ENCODE measurements around the gene PI4KA.
"Not testable (repeated sequence)": the region's sequence is repeated elsewhere in the genome, so short reads cannot be mapped to it uniquely, and the experiment has no call there.

PI4KA gene

DNA sequence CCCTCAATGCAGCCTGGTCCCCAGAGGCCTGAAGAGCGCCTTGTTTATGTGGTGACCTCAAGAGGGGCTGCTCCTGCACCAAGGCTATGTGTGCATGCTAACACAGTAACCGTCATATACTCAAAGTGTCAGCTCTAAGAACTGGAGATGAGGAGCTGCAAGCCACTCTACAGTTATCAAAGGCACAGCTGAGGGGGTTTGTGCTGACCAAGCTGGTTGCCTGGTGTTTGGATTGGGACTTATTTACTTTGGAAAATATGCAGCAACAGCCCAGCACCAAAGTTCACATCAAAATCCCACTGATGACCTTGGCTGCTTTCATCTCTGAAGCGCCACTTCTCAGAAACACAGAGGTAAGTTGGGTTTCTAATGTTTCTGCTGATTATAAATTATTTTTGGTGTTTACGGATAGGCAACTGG lies 84.8 kb downstream of the PI4KA start, which contains the start of gene SERPIND1:
Gene SERPIND1 (plus strand): TSS at position 321 of the 420 bp plus-strand sequence. CDS start 5,200 bp downstream, outside the sequence.
- no peak for DNase-seq

DNA sequence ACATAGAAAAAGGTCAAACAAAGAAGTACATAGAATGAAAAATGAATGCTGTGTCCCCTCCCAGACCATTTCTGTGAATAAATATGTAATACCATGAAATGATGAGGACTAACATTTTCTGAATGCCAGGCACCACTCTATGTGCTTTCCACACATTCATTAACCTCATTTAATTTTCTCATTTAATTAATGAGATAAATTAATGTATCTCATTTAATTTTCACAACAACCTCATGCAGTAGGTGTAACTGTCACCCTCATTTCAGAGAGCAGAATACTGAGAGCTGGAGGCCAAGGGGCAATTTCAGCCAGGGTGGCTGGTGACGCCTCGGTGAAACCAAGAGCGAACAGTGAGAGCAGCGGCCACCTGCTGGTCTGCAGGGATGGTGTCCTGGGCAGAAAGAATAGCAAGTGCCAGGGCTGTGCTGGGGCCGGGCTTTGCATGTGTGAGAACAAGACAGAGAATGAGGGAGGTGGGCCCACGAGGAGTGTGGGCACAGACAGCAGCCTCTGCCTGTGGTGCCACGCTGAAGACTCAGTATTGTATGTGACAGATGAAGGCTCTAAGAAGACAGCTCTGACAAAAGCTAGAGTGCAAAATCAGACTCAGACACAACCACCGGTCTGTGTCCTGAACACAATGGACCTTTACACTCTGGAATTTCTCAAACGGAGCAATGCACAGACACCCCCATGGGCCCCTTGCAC lies 86.5 kb downstream of the PI4KA start:
- DNase-seq, result no peak

DNA sequence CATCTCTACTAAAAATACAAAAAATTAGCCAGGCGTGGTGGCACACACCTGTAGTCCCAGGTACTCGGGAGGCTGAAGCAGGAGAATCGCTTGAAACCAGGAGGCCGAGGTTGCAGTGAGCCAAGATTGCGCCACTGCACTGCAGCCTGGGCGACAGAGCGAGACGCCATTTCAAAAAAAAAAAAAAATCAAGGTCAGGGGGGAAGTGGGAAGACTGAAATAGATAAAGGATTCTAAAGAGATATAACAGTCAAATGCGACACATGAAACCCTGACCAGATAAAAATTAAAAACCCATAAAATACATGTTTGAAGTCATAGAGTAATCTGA lies 89.2 kb downstream of the PI4KA start:
- not testable (repeated sequence) for DNase-seq

DNA sequence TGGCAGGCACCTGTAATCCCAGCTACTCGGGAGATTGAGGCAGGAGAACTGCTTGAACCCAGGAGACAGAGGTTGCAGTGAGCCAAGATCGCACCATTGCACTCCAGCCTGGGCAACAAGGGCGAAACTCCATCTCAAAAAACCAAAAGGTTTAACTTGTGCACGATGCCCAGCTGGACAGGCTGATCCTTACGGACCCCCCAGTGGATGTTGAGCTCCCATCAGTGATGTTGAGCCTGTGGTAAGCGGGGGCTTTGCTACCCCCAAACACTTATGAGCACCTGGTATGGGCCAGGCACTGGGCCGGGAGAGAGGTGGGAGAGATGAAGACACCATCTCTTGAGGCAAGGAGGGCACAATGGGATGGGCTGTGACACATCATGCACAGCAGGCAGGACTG lies 92.1 kb downstream of the PI4KA start:
- no peak for DNase-seq

DNA sequence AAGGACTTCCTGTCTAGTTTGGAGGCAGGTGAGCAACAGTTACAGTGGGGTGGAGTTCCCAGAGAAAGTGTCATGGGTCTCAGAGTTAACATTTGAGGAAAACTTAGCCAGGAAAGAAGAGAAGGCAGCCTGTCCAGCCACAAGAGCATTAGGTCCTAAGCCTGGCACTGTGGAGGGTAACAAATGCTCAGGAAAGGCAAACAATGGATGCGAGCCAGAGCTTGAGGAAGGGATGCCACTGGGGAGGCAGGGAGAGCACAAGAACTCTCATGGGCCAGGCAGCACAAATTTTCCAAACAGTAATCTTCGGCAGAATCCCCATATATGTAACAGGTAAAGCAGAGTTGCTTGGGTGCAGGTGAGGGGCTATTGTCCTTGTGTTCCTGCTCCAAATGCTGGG lies 92.7 kb downstream of the PI4KA start:
- DNase-seq, result no peak

DNA sequence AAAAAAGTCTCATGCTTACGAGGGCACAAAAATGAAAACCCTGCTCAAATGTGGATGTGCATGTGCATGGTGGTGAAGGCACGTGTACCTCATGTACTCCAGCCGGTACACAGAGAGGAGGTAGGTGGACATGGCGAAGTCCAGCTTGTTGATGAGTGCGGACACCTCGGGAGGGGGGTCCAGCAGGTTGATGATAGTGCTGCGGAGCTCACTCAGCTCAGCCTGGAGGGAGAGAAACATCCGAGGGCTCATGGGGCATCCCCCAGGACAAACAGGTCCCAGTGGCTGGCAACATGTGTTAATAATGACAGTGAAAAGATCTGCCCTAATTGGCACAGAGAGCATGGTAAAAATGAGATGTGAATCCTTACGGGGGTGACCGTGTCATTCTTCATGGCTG lies 93.9 kb downstream of the PI4KA start:
- DNase-seq, result no peak

DNA sequence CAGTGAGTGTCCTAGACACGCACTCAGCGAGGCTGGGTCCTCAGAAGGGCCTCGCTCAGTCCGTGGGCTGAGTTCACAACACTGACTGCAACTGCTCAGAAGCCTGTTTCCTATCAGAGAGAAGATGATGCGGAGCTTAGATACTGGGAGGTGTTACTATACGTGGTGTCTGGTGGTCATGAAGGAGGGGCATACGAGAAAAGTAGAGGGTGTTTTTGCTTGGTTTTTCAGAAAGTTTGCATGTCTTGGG lies 94.2 kb downstream of the PI4KA start:
- DNase-seq, result no peak

DNA sequence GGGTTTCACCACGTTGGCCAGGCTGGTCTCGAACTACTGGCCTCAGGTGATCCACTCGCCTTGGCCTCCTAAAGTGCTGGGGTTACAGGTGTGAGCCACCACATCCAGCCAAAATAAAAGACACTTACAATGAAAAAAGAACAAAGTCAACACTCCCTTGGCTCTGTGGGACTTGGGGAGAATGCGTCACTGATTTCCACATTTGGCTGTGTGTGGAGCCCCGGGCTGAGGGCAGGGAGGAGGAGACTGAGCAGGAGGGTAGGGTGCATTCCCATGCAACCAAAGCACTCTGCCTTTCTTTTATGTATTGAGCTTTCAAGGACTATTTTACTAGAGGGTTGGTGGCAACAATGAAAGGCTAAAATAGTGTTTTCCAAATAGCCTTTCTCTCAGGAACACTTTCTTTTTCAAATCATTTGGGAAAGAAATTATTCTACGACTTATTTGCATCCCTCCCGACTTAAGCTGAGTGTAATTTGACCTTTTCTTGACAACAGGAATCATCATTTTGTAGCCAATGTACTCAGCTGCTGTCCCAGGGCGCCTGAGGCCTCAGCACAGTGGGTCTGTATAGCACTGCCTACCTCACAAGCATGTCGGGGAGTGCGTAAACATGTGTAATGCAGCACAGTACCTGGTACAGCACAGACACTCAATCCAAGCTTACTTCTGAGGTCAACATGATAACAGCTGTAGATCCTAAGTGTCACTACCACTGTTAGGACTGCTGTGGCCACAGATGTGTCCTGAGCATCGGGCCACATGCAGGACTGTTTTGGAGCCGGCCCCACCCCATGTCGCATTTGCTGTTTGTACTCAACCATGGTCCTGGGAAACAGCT lies 94.8 kb downstream of the PI4KA start:
- DNase-seq, result no peak

DNA sequence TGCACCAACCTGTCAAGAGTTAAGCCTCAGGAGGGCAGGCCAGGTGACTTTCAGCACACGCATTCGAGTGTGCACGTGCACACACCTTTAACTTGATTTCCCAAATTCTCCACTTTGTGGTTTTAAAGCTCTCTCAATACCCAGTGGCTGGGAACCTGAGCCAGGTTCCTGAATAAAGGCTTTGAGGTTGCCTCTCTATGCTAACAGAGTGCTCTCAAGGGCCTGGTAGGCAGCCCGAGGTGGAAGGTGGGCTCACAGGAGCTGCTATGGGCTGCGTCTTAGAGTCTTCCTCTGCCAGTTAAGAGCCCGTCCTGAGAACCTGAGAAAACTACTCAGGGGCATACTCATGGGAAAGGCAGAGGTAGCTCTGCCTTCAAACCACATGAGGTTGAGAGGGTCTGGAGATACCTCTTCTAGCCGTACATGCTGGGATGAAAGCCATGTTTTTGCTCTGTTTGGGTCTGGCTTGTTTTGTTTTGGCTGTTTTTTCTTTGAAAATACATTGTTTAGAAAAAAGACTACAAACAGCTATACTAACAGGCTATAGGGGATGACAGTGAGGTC lies 96.3 kb downstream of the PI4KA start:
- no peak for DNase-seq

DNA sequence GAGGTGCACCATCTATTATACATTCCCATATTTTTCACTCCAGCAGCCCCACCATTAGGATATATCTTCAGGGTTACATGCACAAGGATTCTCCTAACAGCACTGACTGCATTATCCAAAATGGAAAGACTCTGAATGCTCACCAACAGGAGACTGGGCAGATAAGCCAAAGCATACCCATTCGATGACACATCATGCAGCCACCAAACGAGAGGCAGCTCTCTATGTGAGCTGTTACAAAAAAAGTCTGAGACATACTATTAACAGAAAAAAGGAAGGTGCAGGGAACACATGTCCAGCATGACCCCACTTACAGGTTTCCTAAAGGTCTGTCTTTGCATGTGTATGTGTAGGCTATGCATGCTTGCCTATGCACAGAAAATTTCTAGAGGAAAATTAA lies 97.1 kb downstream of the PI4KA start:
- no peak for DNase-seq

DNA sequence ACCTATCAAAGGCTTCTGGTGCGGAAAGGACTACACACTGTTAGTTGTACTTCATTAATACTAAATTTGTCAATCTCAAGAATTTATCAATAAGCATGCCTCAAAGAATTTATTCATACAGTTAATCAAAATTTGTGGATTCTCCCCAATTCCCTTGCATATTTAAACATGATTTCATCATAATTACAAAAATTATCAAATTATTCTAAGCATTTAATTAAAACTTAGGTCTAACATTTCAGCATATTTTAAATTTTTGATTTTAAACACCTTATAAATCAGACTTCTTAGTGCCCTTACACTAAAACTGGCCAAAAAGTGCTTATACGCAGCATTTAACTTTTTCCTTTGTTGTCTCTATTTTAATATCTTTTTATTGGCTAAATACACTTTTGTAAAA lies 98.5 kb downstream of the PI4KA start:
- no peak for DNase-seq

DNA sequence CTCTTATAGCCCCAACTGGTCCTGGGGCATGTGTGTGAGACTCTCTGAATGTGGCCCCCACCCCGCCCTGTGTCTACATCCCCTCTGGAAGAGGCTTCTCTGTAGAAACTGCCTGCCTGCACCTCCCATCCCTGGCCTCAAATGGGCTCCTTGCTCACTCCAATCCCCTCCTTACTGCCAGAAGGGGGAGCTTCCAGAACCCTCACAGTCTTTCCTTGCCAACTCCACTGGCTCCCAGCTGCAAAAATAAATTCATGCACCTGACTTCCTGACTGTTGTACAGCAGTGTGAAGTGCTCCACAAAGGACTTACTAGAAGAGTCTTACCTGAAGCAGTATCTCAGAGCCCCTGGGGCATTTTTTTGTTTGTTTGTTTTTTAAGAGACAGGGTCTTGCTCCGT lies 99.9 kb downstream of the PI4KA start:
- peak; percentile 51 for DNase-seq

DNA sequence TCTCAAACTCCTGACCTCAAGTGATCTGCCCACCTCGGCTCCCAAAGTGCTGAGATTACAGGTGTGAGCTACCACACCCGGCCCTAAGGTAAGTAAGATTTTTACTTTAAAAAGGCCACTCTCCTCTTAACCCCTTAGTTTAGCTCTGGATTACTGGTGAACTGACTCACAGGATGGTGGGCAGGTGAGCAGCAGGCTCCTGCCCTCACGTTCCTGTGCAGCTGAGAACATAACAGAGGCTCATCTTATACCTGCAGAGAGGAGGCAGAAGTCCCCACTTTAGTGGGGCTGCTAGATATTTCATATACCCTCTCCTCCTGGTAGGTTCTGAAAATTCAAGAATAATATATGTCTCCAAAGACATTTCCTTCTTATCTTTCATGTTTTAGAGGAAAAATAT lies 101.8 kb downstream of the PI4KA start:
- DNase-seq, result no peak

DNA sequence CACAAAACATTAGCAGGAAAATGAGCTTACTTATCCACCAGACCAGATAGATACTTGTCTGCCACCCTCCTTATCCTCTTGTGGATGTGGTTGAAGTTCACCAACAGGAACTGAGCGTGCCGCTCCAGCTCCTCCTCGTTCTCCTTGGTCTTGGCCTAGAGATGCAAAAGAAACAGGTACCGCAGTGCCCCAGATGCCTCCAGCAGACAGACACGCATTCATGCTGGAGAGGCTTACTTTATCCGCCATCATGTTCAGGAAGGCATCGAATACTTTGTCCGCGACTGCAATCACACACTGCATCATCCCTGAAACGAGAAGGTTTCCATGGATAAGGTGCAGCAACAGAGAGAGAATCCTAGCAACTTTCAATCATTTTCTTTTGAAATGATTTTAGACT lies 105.7 kb downstream of the PI4KA start:
- DNase-seq, result no peak

DNA sequence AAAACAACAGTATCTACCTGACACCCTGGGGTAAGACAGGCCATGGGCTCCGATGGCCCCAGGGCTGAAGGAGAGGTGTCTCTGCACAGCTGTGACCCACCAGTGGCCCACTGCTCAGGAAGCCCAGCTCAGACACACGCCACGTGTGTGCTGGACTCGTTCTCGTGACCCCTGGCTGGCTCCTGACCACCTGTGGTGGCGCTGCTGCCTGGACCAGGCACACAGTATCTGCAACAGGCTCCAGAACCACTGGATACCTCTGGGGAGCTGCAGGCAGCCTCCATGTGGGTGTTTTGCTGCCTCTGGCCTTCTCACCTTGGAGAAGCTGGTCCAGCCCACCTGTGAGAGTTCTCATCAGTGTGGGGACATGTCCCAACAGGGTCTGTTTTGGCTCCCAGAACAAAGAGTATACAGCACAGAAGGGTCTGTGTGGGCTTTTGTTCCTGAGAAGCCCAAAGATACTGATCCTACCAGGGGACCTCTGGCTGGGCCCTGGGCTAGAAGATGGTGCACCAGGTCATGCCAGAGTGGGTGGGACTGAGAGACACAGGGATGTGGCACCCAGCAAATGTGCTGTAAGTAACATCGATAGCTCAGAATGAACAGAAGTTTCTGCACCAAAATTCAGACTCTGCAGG lies 106.4 kb downstream of the PI4KA start:
- no peak for DNase-seq

DNA sequence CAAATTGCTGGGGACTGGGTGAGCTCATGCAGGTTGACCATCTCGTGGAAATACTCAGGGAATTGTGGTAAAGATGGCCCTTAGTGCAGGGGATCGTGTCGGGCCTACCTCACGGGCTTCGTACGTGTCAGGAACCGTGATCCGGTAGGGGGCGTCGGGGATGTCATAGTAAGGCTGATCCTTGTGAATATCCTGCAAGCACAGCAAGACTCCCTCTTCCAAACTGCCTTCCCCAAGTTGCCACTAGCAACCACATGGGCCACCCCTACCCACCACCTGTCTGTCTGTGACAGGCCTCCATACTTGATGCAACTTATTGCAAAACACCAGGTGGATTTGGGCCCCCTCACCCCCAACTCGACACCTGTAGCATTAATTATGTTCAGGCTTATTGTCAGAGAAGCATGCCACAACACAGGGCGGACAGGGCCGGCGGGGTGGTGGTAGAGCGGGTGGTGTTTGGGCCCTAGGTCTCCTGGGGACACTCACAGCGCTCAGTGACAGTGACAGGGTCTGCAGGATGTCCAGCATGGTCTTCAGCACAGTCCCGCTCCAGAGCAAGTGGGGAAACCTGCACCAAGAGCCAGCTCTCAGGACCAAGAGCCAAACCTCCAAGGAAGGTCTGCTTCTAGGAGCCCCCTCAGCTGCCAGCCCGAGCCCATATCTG lies 107.3 kb downstream of the PI4KA start:
- DNase-seq, result peak; percentile 34

DNA sequence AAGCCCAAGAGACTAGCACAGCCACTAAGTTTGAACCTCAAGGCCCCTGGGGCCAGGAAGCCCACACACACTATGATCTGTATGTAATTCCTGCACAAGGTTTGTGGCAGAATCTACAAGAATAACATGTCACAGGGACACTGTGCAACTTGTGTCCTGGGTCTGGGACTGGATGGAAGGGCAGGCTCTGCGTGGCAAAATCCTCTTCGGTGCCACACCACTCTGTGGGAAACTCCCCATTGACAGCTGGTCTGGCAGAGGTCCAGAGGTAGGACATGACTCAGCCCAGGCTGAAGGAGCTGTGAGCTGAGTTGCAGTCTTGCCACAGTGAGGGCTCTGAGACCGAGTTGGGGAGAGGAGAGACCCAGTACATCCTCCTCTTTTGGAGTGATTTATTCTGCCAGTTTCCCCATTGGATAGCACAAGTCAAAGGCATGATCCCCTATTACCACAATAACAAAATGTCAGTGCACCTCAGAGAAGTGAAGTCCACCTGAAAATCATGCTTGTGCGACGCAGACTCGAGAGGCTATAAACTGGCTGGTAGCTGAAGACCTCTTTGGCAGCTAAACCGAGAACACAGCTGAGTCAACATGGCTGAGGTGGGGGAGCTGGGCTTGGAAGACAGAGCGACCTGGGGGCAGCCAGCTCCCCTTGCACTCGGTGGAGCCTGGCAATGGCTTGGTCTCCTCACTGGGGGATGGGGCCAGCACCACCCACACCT lies 108.0 kb downstream of the PI4KA start:
- peak; percentile 28 for DNase-seq

DNA sequence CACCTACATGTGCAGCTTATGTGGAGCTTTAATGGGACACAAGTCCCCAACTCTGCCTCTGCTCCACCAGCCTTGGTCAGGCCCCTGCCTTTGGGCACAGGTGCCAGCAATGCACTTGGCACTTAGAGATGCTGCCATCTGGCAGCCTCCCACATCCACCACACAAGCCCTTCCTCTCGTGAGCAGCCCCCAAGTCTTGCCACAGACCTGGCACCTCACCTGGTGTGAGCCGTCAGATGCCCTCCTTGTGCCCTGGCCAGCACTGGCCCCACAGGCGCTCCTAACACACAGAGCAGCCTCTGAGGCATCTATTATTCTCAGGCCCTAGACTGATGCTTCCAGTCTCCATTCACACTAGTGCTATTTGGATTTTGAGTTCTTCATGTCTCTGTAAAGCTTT lies 109.2 kb downstream of the PI4KA start:
- DNase-seq, result no peak

DNA sequence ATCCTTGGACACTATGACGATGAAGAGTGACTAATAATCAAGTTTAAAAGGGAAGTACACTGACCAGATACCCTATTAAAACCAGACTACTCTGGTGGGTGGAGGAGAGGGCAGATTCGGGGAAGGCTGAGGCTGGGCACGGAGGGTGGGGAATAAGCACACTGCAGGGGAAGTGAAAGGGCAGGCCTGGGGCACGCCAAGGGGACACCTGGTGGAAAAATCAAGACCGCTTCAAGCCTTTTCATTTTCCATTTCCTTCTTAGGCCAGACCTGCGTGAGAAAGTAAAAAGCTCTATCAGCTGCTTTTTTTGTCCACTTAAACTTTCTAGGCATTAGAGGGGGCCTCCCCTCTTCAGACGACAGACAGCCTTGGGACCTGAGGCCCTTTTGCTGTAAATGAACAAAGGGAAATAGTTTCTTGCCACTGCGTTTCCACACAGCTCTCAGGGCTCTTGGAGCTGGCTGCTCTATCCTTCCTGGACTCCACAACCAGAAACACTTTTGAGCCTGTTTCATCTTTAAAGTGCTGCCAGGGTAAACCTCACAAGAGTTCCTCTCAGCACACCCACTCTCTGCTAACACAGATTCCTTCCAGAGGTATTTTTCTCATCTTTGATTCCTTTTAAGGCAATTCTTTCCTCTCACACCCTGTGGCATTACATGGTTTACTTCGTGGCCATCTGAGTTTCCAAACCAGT lies 109.7 kb downstream of the PI4KA start:
- DNase-seq, result no peak

DNA sequence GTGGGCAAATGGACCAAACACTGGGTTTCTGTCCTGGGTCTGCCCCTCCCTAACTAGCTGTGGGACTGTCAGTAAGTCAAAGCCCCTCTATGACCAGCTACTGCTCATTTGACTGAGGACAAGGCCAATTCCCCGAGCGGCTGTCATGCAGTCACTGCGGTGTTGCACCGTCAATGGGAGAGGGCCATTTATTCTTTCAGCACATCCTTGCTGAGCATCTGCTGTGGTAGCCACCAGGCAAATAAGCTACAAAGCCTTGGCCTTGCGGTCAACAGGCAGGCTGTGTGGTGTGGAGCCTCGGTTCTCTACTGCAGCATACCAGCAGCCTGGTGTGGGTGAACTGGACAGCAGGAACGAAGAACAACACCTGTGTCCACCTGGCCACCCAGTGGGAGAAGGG lies 110.5 kb downstream of the PI4KA start:
- DNase-seq, result no peak

DNA sequence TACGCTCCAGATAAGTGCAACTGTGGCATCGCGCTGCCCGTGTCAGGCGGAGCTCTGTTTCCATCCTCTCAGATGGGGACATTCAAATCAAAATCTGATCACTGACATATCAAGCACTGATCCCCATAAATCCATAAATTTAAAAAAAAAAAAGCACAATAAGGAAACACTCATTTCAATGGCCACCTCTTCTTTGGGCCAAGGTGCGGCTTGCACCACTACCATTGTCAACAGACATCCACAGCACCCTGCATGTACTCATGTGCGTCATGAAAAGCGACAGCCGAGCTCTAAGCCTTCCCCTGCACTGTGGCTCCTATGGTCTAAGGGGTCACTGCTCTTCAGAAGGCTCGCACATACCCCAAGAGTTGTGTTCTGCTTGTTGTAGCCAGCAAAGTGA lies 111.4 kb downstream of the PI4KA start:
- DNase-seq, result no peak
